Measurements from ENCODE around the gene BORCS8.

- no peak for TF ChIP-seq CTCF (IDR thresholded peaks at IDR 0.05; ENCODE audit: insufficient read depth, low read depth, low read length)
- no peak for TF ChIP-seq EZH2 (IDR thresholded peaks at IDR 0.05; ENCODE audit: insufficient read depth, low read length)
Measured at GRCh38 chr19:19214159-19214490, 22.2 kb upstream of the BORCS8 start.

Data from astrocyte (in vitro differentiated cells and primary cell).